Effector memory CD4-positive, alpha-beta T cell (primary cell): ENCODE measurements around the gene MRPL23.

Experiments used
- DNase-seq, 3 donors: peaks; one replicate each; pipeline ENCODE4 v3.0.0-alpha.2; 2020
- H3K27ac ChIP-seq: 2 replicates; pipeline ENCODE4 v1.7.0; 2013; ENCODE audit warnings: mild to moderate bottlenecking, low read length, moderate library complexity; ENCODE audit not compliant: insufficient read depth, poor library complexity, severe bottlenecking
- H3K27me3 ChIP-seq: replicated peaks from 2 replicates; pipeline ENCODE4 v1.7.0; 2013; ENCODE audit warnings: mild to moderate bottlenecking, low read length; ENCODE audit not compliant: insufficient read depth, control insufficient read depth, poor library complexity, severe bottlenecking
- H3K36me3 ChIP-seq: 2 replicates; pipeline ENCODE4 v1.7.0; 2013; ENCODE audit warnings: mild to moderate bottlenecking, low read length, moderate library complexity; ENCODE audit not compliant: control insufficient read depth, insufficient read depth
- H3K4me1 ChIP-seq: 2 replicates; pipeline ENCODE4 v1.7.0; 2013; ENCODE audit warnings: low read length, mild to moderate bottlenecking; ENCODE audit not compliant: control insufficient read depth, insufficient read depth, poor library complexity, severe bottlenecking
- H3K4me3 ChIP-seq: 2 replicates; pipeline ENCODE4 v1.7.0; 2013; ENCODE audit warnings: low read length, low read depth, mild to moderate bottlenecking; ENCODE audit not compliant: insufficient read depth, poor library complexity, severe bottlenecking
- H3K9me3 ChIP-seq: 2 replicates; pipeline ENCODE4 v1.7.0; 2013; ENCODE audit warnings: mild to moderate bottlenecking, low read length, moderate library complexity; ENCODE audit not compliant: control insufficient read depth

Gene MRPL23

GRCh38 chr11:1942558-1943260, 4.4 kb upstream of the MRPL23 start:
- no peak for DNase-seq
- H3K9me3 ChIP-seq = no peaks in the 10 kb centered on the region
- H3K36me3 ChIP-seq = no peaks in the 10 kb centered on the region
- no peak overlapping the region for H3K27ac ChIP-seq
- no peaks in the 10 kb centered on the region for H3K27me3 ChIP-seq
- no peak overlapping the region for H3K4me3 ChIP-seq
- no peaks in the 10 kb centered on the region for H3K4me1 ChIP-seq

DNA sequence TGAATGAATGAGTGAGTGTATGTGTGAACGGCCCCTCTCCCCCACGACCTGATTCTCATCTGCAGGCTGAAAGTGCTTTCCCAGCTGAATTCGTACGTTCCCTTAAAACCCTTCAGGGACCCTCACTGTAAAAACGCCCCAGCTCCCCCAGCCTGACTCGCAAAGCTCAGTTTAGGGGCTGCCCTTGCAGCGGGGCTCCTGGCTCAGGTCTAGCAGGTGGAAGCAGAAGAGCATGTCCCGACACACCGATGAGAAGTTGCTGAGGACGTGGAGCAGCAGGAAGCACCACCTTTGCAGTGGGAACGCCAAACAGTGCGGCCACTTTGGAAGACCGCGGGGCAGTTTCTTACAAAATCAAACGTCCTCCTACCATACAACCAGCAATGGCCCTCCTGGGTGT, 3.6 kb upstream of the MRPL23 start:
- H3K36me3 ChIP-seq = no peaks in the 10 kb centered on the region
- no peaks in the 10 kb centered on the region for H3K9me3 ChIP-seq
- no peak overlapping the region for H3K4me3 ChIP-seq
- DNase-seq = no peak
- H3K27me3 ChIP-seq = no peaks in the 10 kb centered on the region
- no peak overlapping the region for H3K27ac ChIP-seq
- no peaks in the 10 kb centered on the region for H3K4me1 ChIP-seq

- no peaks in the 10 kb centered on the region for H3K36me3 ChIP-seq
- H3K27me3 ChIP-seq = no peaks in the 10 kb centered on the region
- no peak overlapping the region for H3K4me3 ChIP-seq
- DNase-seq = no peak
- no peaks in the 10 kb centered on the region for H3K4me1 ChIP-seq
- no peak overlapping the region for H3K27ac ChIP-seq
- no peaks in the 10 kb centered on the region for H3K9me3 ChIP-seq
Observed at GRCh38 chr11:1943977-1944376, 3.2 kb upstream of the MRPL23 start.

DNA sequence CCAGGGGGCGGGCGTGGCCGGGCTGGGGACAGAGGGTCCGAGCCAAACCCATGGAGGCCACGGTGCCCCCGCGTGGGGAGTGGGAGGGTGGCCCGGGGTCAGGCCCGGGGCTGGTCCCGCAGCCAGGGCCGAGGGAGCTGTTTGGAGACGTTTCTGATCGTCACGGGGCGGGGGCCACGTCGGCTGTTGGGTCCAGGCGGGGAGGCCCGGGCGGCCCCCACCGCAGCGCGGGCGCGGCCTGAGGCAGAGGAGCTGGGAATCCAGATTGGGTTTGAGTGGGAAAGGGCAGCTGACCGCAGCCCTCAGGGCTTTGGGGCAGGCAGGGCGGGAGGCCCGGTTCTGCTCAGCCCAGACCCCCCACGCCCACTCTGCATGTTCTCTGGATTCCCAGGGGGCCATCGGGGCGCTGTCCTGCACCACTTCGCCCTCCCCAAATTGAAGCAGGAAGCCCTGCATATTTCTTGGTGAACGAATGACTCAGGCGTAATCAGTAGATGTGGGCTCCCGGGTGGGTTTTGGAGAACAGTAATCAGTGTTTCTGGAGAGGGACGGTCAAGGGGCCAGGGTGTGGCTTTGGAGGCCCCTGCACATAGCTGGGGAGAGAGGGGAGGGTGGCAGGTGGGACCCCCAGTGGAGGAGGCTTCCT, 583 bp downstream of the MRPL23 start:
- H3K9me3 ChIP-seq = no peaks in the 10 kb centered on the region
- no peaks in the 10 kb centered on the region for H3K4me1 ChIP-seq
- no peak for DNase-seq
- H3K4me3 ChIP-seq = no peak overlapping the region
- no peak overlapping the region for H3K27ac ChIP-seq
- no peaks in the 10 kb centered on the region for H3K36me3 ChIP-seq
- H3K27me3 ChIP-seq = no peaks in the 10 kb centered on the region

DNA sequence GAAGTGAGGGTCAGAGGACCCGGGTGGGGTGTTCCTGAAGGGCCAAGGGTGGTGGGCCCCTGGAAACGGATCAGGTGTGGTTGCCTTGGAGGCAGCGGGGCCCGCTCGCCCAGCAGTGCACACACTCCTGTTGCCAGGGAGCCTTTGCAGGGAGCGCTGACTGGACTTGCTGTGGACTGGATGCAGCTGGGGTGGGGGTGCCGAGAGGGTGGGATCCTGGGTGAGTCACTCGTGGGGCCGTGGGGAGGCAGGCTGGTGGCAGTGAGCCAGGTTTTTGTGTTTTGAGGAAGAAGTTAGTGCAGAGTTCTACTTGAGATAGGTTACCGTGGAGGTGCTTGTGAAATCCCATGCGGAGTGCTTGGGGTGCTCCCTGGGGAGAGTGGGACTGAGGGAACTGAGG, 1.3 kb downstream of the MRPL23 start:
- Histone ChIP-seq H3K9me3 (no peaks in the 10 kb centered on the region), H3K4me1 (no peaks in the 10 kb centered on the region), H3K27me3 (no peaks in the 10 kb centered on the region), H3K36me3 (no peaks in the 10 kb centered on the region), H3K27ac (no peak overlapping the region), H3K4me3 (no peak overlapping the region)
- DNase-seq = no peak

DNA sequence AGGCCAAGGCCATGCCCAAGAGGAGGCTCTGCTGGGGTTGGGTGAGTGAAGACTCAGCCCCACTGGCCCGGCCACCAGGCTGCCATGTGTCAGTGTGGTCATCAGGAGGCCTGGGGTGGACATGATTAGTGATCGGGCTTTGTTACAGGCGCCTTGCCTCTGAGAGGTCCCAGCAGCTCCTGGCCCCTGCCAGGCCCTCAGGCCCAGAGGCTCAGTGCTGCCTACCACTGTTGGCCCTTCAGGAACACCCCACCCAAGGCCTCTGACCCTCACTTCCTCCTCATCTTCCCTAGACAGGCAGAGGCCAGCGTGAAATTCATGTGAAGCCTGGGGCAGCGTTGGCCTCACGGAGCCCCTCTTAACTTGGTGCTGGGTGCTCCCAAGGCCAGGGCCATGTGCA, 2.2 kb downstream of the MRPL23 start:
- no peak for DNase-seq
- H3K27ac ChIP-seq = no peak overlapping the region
- H3K4me1 ChIP-seq = no peaks in the 10 kb centered on the region
- H3K4me3 ChIP-seq = no peak overlapping the region
- H3K27me3 ChIP-seq = no peaks in the 10 kb centered on the region
- H3K9me3 ChIP-seq = no peaks in the 10 kb centered on the region
- no peaks in the 10 kb centered on the region for H3K36me3 ChIP-seq

GRCh38 chr11:1949922-1950321, 2.8 kb downstream of the MRPL23 start:
- no peak for DNase-seq
- Histone ChIP-seq H3K27ac (no peak overlapping the region), H3K36me3 (no peaks in the 10 kb centered on the region), H3K4me1 (no peaks in the 10 kb centered on the region), H3K27me3 (no peaks in the 10 kb centered on the region), H3K4me3 (no peak overlapping the region), H3K9me3 (no peaks in the 10 kb centered on the region)

DNA sequence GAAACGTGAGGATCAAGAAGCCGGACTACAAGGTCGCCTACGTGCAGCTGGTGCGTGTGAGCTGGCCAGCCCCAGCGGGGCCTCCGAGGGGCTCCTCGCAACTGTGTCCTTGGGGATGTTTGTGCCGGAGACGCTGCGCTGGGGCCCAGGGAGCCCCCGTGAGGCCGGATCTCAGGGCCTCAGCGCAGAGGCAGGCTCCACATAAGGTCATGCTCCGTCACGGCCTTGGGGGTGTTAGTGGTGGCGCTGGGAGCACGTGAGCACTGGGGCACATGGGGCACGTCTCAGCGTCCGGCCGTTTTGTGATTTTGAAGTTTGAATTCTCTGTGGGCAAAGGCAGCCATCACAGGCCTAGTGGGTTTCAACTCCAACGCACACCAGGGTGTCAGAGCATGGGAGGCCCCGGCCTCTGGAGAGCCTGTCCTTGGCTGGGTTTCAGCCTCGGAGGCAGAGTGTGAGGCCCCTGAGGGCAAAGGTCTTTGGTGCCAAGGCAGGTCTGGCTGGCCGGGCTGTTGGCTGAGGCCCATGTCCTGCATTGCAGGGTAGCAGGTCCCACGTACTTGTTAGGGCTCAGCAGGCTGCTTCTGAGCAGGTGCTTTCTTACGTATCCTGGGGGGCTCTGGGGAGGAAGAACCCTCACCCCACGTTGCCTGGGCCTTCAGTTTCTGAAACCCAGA, 5.8 kb downstream of the MRPL23 start:
- DNase-seq = no peak
- no peaks in the 10 kb centered on the region for H3K9me3 ChIP-seq
- H3K4me3 ChIP-seq = no peak overlapping the region
- H3K36me3 ChIP-seq = no peaks in the 10 kb centered on the region
- no peaks in the 10 kb centered on the region for H3K4me1 ChIP-seq
- H3K27ac ChIP-seq = no peak overlapping the region
- H3K27me3 ChIP-seq = no peaks in the 10 kb centered on the region

- H3K27me3 ChIP-seq = no peaks in the 10 kb centered on the region
- no peaks in the 10 kb centered on the region for H3K36me3 ChIP-seq
- H3K27ac ChIP-seq = no peak overlapping the region
- no peak for DNase-seq
- H3K9me3 ChIP-seq = no peaks in the 10 kb centered on the region
- H3K4me1 ChIP-seq = no peaks in the 10 kb centered on the region
- H3K4me3 ChIP-seq = no peak overlapping the region
Observed at GRCh38 chr11:1953489-1954266, 6.5 kb downstream of the MRPL23 start.

DNA sequence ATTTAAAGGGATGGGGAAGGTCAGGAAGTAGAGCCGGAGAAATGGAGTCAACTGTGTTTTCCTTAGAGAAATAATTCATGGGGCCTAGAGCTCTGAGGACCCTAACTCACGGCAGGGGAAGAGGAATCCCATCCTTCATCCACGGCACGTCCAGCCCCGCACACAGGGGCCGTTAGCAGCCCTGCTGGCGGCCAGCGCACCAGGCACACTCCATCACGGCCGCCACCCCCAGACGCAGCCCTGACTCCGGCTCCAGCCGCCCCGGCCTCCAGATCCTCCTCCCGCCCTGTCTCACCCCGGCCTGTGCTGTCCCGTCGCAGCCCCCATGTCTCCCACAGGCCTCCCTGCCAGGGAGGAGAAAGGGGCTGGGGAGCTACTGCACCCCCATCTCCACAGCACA, 11.2 kb downstream of the MRPL23 start:
- no peak overlapping the region for H3K27ac ChIP-seq
- DNase-seq = no peak
- H3K36me3 ChIP-seq = no peaks in the 10 kb centered on the region
- no peaks in the 10 kb centered on the region for H3K9me3 ChIP-seq
- no peak overlapping the region for H3K4me3 ChIP-seq
- H3K4me1 ChIP-seq = no peaks in the 10 kb centered on the region
- H3K27me3 ChIP-seq = no peaks in the 10 kb centered on the region
